IMR-90 (cell line): Measurements from ENCODE around the gene VWCE. TPM values are rescaled to one million over a fixed set of nuclear protein-coding genes. Genes with fewer than 3 reads are reported as not detected.

Source experiments
- ATAC-seq: fragments of 200-7000 bp; cut with Tn5 transposase; 2 replicates; pipeline ENCODE4 v1.9.1; 2020; ENCODE audit warnings: low read depth, mild to moderate bottlenecking, moderate library complexity
- BruUV-seq: library from RNA; stranded (reverse); fragments of 400-500 nt; replicated peaks from 2 replicates; lab custom pipeline; 2021; lab: Mats Ljungman, UMichigan
- CTCF ChIA-PET: fragments of 300-600 bp; formaldehyde crosslinking; extraction: SDS; loops from one replicate; lab custom pipeline; 2021; ENCODE audit warnings: antibody characterized with exemption; lab: Yijun Ruan, JAX
- POLR2A ChIA-PET: fragments of 300-600 bp; sonication (Branson Sonifier 250); formaldehyde crosslinking; loops from one replicate; lab custom pipeline; 2022; ENCODE audit warnings: antibody characterized with exemption; ENCODE audit not compliant: unreplicated experiment; lab: Charles Lee
- DNase-seq: peaks from one replicate; pipeline ENCODE4 v3.0.0; 2013
- H2AFZ ChIP-seq: replicated peaks from 2 replicates; pipeline ENCODE3; 2013; ENCODE audit warnings: low read length, mild to moderate bottlenecking; ENCODE audit not compliant: poor library complexity
- H2AK5ac ChIP-seq: 2 replicates; pipeline ENCODE4 v1.6.1; 2013; ENCODE audit warnings: low read depth, low read length, inconsistent platforms
- H2AK9ac ChIP-seq: replicated peaks from 2 replicates; pipeline ENCODE3; 2013; ENCODE audit warnings: mild to moderate bottlenecking, low read depth, low read length, moderate library complexity; ENCODE audit not compliant: poor library complexity
- H2BK120ac ChIP-seq: 2 replicates; pipeline ENCODE4 v1.6.1; 2013; ENCODE audit warnings: low read depth, low read length, inconsistent platforms
- H2BK15ac ChIP-seq: 3 replicates; pipeline ENCODE4 v1.6.1; 2013; ENCODE audit warnings: low read depth, low read length, inconsistent platforms
- H2BK20ac ChIP-seq: 2 replicates; pipeline ENCODE4 v1.6.1; 2013; ENCODE audit warnings: low read depth, mild to moderate bottlenecking, inconsistent platforms, low read length, moderate library complexity
- H2BK5ac ChIP-seq: 2 replicates; pipeline ENCODE4 v1.6.1; 2013; ENCODE audit warnings: mild to moderate bottlenecking, low read depth, low read length, inconsistent platforms; ENCODE audit not compliant: poor library complexity, severe bottlenecking
- H3K14ac ChIP-seq: replicated peaks from 2 replicates; pipeline ENCODE4 v1.6.1; 2013; ENCODE audit warnings: low read depth, low read length, inconsistent platforms
- H3K18ac ChIP-seq: 2 replicates; pipeline ENCODE4 v1.6.1; 2013; ENCODE audit warnings: low read depth, low read length, control low read depth
- H3K23ac ChIP-seq: 2 replicates; pipeline ENCODE4 v1.6.1; 2013; ENCODE audit warnings: low read depth, low read length, inconsistent platforms
- H3K27ac ChIP-seq: 2 replicates; pipeline ENCODE4 v1.5.1; 2013; ENCODE audit warnings: mild to moderate bottlenecking, control low read depth, low read length; ENCODE audit not compliant: insufficient read depth
- H3K27me3 ChIP-seq: 2 replicates; pipeline ENCODE4 v1.6.1; 2013; ENCODE audit warnings: low read length; ENCODE audit not compliant: control insufficient read depth, insufficient read depth
- H3K36me3 ChIP-seq: 2 replicates; pipeline ENCODE4 v1.6.1; 2013; ENCODE audit warnings: low read length, mixed read lengths; ENCODE audit not compliant: control insufficient read depth, insufficient read depth
- H3K4ac ChIP-seq: 2 replicates; pipeline ENCODE4 v1.6.1; 2013; ENCODE audit warnings: low read depth, low read length, inconsistent platforms
- H3K4me1 ChIP-seq: 2 replicates; pipeline ENCODE4 v1.6.1; 2013; ENCODE audit warnings: low read length, mixed read lengths; ENCODE audit not compliant: control insufficient read depth, insufficient read depth
- H3K4me2 ChIP-seq: 2 replicates; pipeline ENCODE4 v1.6.1; 2013; ENCODE audit warnings: low read depth, mild to moderate bottlenecking, control low read depth, low read length, moderate library complexity
- H3K4me3 ChIP-seq: 2 replicates; pipeline ENCODE4 v1.5.1; 2013; ENCODE audit warnings: low read depth, mild to moderate bottlenecking, control low read depth, low read length, moderate library complexity; ENCODE audit not compliant: insufficient read depth
- H3K56ac ChIP-seq: 2 replicates; pipeline ENCODE4 v1.6.1; 2013; ENCODE audit warnings: low read length, inconsistent platforms; ENCODE audit not compliant: insufficient read depth; ENCODE audit errors: extremely low read depth
- H3K79me1 ChIP-seq, 2 experiments: 2 replicates each; pipeline ENCODE4 v1.6.1; 2013; ENCODE audit warnings: low read length in 2 of 2, inconsistent platforms in 1 of 2, low read depth in 1 of 2
- H3K9ac ChIP-seq: 2 replicates; pipeline ENCODE4 v1.6.1; 2013; ENCODE audit warnings: low read depth, low read length, control low read depth
- H3K9me1 ChIP-seq: 2 replicates; pipeline ENCODE4 v1.6.1; 2013; ENCODE audit warnings: low read length, inconsistent platforms; ENCODE audit not compliant: insufficient read depth
- H3K9me3 ChIP-seq: 2 replicates; pipeline ENCODE4 v1.6.1; 2013; ENCODE audit warnings: low read length; ENCODE audit not compliant: control insufficient read depth, insufficient read depth
- H4K20me1 ChIP-seq: 2 replicates; pipeline ENCODE4 v1.6.1; 2013; ENCODE audit warnings: low read length, inconsistent platforms; ENCODE audit not compliant: insufficient read depth
- H4K5ac ChIP-seq: 2 replicates; pipeline ENCODE4 v1.6.1; 2013; ENCODE audit warnings: mild to moderate bottlenecking, low read depth, low read length, control low read depth
- H4K8ac ChIP-seq, 2 experiments: 2 replicates each; pipeline ENCODE4 v1.6.1; 2013; ENCODE audit warnings: low read depth in 2 of 2, low read length in 2 of 2, control low read depth in 1 of 2, inconsistent platforms in 1 of 2
- H4K91ac ChIP-seq: 2 replicates; pipeline ENCODE4 v1.6.1; 2013; ENCODE audit warnings: low read depth, low read length, inconsistent platforms; ENCODE audit not compliant: insufficient read depth
- BHLHE40 ChIP-seq: fragments of 150-350 bp; IDR thresholded peaks from 2 replicates; pipeline ENCODE4 v1.6.1; 2016; ENCODE audit warnings: mild to moderate bottlenecking, low read depth, low read length
- CEBPB ChIP-seq: IDR thresholded peaks from 2 replicates; pipeline ENCODE4 v1.6.1; 2012; ENCODE audit warnings: low read depth, low read length, improper control_type of control experiment
- FOS ChIP-seq: fragments of 150-350 bp; IDR thresholded peaks from 2 replicates; pipeline ENCODE4 v1.6.1; 2016; ENCODE audit warnings: low read depth, low read length
- MAZ ChIP-seq: IDR thresholded peaks from 2 replicates; pipeline ENCODE4 v1.6.1; 2012; ENCODE audit warnings: low read depth, mild to moderate bottlenecking, low read length, improper control_type of control experiment, moderate library complexity, borderline replicate concordance
- MXI1 ChIP-seq: IDR thresholded peaks from 2 replicates; pipeline ENCODE4 v1.6.1; 2012; ENCODE audit warnings: low read depth, mild to moderate bottlenecking, low read length, moderate library complexity, borderline replicate concordance
- POLR2A ChIP-seq: IDR thresholded peaks from 2 replicates; pipeline ENCODE4 v1.6.1; 2012; ENCODE audit warnings: mild to moderate bottlenecking, low read depth, low read length
- RCOR1 ChIP-seq: IDR thresholded peaks from 2 replicates; pipeline ENCODE4 v1.6.1; 2012; ENCODE audit warnings: mild to moderate bottlenecking, low read length, improper control_type of control experiment; ENCODE audit not compliant: insufficient replicate concordance
- RFX5 ChIP-seq: IDR thresholded peaks from 2 replicates; pipeline ENCODE4 v1.8.0; 2012; ENCODE audit warnings: low read depth, mild to moderate bottlenecking, low read length, moderate library complexity
- WGBS, 2 experiments: methylation state at CpG; one replicate each; pipeline versions ENCODE4 v1.1.5 to v1.1.7; 2013; ENCODE audit warnings: missing lambda C conversion rate in 2 of 2; ENCODE audit not compliant: insufficient read length in 1 of 2; ENCODE audit errors: extremely low coverage in 2 of 2; 5-methylcytosine and 5-hydroxymethylcytosine counted together
- dilution Hi-C: fragments of 300-500 bp; cut with HindIII; formaldehyde crosslinking; loops from one replicate; pipeline ENCODE4 v1.14.3; 2018; ENCODE audit warnings: low sequenced_read_pairs; ENCODE audit not compliant: unreplicated experiment
- in situ Hi-C: fragments of 300-500 bp; cut with MboI; formaldehyde crosslinking; loops from 3 replicates; pipeline ENCODE4 v1.14.3; 2019; ENCODE audit warnings: low sequenced_read_pairs, inconsistent platforms, mixed read lengths
- intact Hi-C: fragments of 100-400 bp; cut with micrococcal nuclease; formaldehyde crosslinking; loops from 2 replicates; pipeline ENCODE4 v1.10.0; 2022
- polyA plus RNA-seq, 3 experiments: library from polyadenylated mRNA; depleted of rRNA; stranded (reverse); fragments of >200 nt; gene quantifications; 2 replicates each; pipeline ENCODE4 v1.2.3, GENCODE V29; 2012; ENCODE audit warnings: low replicate concordance in 1 of 3
- total RNA-seq: library from RNA; depleted of rRNA; stranded (reverse); fragments of >200 nt; gene quantifications from 2 replicates; pipeline ENCODE4 v1.2.3, GENCODE V29; 2012
- TF ChIP-seq, protein P1 (sequence below): fragments of 150-350 bp; IDR thresholded peaks from 2 replicates; pipeline ENCODE4 v1.6.1; 2016; ENCODE audit warnings: low read depth, mild to moderate bottlenecking, low read length, moderate library complexity, borderline replicate concordance
- TF ChIP-seq, protein P2 (sequence below): fragments of 150-350 bp; IDR thresholded peaks from 2 replicates; pipeline ENCODE4 v1.6.1; 2017; ENCODE audit warnings: mild to moderate bottlenecking, antibody characterized with exemption, low read length, low read depth
- TF ChIP-seq, protein P3 (sequence below): conservative IDR thresholded peaks from 2 replicates; pipeline ENCODE4 v1.5.1; 2012; ENCODE audit warnings: mild to moderate bottlenecking, low read depth, low read length, improper control_type of control experiment

Gene VWCE
- total and polyA plus RNA-seq, 2 of the 4 experiments (the other 2 are of a cell fraction): under 0.01 to 1.1 TPM

DNA sequence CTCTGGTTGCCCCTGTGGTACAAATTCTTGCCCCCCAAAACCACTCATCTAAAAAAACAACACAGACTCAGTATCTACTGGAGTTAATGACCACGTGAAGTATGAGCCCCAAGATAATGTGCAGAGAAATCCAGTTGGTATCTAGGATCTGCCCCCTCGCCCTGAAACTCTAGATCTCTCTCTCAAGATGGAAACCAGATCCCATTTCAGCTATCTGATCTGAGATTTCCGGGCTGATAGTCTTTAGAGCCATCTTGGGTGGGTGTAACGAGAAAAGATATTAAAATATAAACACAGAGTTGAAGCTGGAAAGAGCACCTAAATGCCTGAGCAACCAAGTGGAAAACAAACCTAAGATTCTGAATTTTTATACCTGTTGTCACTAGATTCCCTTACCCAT is 14.0 kb upstream of the VWCE start:
- Histone ChIP-seq H3K4ac (no peak overlapping the region), H4K20me1 (peaks cover 25% of the 10 kb centered on the region), H2BK15ac (no peak overlapping the region), H4K5ac (no peak overlapping the region), H2BK120ac (no peak overlapping the region), H3K9ac (no peak overlapping the region), H3K9me1 (no peaks in the 10 kb centered on the region; the same call in 1 of the 2 replicates), H3K27ac (no peak overlapping the region), H3K36me3 (peaks cover 79% of the 10 kb centered on the region), H2AK9ac (no peak overlapping the region), H3K56ac (no peak overlapping the region), H3K27me3 (no peaks in the 10 kb centered on the region), H3K79me1 (peaks cover 21 to 36% of the 10 kb centered on the region in 2 experiments), H3K4me2 (no peak overlapping the region), H2AFZ (no peak overlapping the region), H3K4me3 (no peak overlapping the region), H2AK5ac (no peak overlapping the region), H3K14ac (no peak overlapping the region), H4K8ac (no peak overlapping the region), H2BK20ac (no peak overlapping the region), H2BK5ac (no peak overlapping the region), H3K9me3 (no peaks in the 10 kb centered on the region), H4K91ac (no peak overlapping the region), H3K18ac (no peak overlapping the region), H3K4me1 (no peaks in the 10 kb centered on the region), H3K23ac (no peak overlapping the region)
- CTCF ChIA-PET: interaction anchor here (1.2 kb wide), 1 partner anchor 83 kb away, joined by 3 read pairs; no protein-coding TSS in a partner anchor
- no peak for DNase-seq
- TF ChIP-seq, protein P1, sequence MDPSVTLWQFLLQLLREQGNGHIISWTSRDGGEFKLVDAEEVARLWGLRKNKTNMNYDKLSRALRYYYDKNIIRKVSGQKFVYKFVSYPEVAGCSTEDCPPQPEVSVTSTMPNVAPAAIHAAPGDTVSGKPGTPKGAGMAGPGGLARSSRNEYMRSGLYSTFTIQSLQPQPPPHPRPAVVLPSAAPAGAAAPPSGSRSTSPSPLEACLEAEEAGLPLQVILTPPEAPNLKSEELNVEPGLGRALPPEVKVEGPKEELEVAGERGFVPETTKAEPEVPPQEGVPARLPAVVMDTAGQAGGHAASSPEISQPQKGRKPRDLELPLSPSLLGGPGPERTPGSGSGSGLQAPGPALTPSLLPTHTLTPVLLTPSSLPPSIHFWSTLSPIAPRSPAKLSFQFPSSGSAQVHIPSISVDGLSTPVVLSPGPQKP: no peak
- no peak for TF ChIP-seq POLR2A
- TF ChIP-seq RCOR1: no peak
- TF ChIP-seq, protein P2, sequence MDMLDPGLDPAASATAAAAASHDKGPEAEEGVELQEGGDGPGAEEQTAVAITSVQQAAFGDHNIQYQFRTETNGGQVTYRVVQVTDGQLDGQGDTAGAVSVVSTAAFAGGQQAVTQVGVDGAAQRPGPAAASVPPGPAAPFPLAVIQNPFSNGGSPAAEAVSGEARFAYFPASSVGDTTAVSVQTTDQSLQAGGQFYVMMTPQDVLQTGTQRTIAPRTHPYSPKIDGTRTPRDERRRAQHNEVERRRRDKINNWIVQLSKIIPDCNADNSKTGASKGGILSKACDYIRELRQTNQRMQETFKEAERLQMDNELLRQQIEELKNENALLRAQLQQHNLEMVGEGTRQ: no peak
- no peak for TF ChIP-seq CEBPB
- TF ChIP-seq MAZ: no peak
- no peak for TF ChIP-seq FOS
- no peak for TF ChIP-seq MXI1
- TF ChIP-seq, protein P3, sequence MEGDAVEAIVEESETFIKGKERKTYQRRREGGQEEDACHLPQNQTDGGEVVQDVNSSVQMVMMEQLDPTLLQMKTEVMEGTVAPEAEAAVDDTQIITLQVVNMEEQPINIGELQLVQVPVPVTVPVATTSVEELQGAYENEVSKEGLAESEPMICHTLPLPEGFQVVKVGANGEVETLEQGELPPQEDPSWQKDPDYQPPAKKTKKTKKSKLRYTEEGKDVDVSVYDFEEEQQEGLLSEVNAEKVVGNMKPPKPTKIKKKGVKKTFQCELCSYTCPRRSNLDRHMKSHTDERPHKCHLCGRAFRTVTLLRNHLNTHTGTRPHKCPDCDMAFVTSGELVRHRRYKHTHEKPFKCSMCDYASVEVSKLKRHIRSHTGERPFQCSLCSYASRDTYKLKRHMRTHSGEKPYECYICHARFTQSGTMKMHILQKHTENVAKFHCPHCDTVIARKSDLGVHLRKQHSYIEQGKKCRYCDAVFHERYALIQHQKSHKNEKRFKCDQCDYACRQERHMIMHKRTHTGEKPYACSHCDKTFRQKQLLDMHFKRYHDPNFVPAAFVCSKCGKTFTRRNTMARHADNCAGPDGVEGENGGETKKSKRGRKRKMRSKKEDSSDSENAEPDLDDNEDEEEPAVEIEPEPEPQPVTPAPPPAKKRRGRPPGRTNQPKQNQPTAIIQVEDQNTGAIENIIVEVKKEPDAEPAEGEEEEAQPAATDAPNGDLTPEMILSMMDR: no peak
- no peak for TF ChIP-seq BHLHE40
- TF ChIP-seq RFX5: no peak
- POLR2A ChIA-PET: no interaction called here
- WGBS, 2 experiments: no CpG with 5 or more reads among the region's 4 CpGs
- dilution Hi-C loops: no loop called here
- in situ Hi-C loops: loop anchor here (25.0 kb wide), 1 partner anchor 1697 kb away; the partner anchor contains the start of gene OSBP
- intact Hi-C loops: no loop called here
- no peak for ATAC-seq
- BruUV-seq: no TSS peak
